GM23248 (cell line): Measurements from ENCODE around the gene F10. TPM values are rescaled to one million over a fixed set of nuclear protein-coding genes. Genes with fewer than 3 reads are reported as not detected.

Experiments
- DNase-seq: peaks from one replicate; pipeline ENCODE4 v3.0.0-alpha.2; 2015
- H2AFZ ChIP-seq: fragments of 200-600 bp; sonication (generic); 2 replicates; pipeline ENCODE4 v1.6.1; 2016; ENCODE audit warnings: antibody characterized with exemption
- H3F3A ChIP-seq: fragments of 200-600 bp; sonication (generic); 2 replicates; pipeline ENCODE4 v1.6.1; 2016; ENCODE audit warnings: mild to moderate bottlenecking, antibody characterized with exemption, mixed run types; ENCODE audit not compliant: insufficient read depth
- H3K27ac ChIP-seq: fragments of 200-600 bp; sonication (generic); 2 replicates; pipeline ENCODE4 v1.5.1; 2016; ENCODE audit warnings: mild to moderate bottlenecking
- H3K27me3 ChIP-seq: fragments of 200-600 bp; sonication (generic); replicated peaks from 2 replicates; pipeline ENCODE4 v1.6.1; 2016; ENCODE audit warnings: mild to moderate bottlenecking; ENCODE audit not compliant: insufficient read depth
- H3K36me3 ChIP-seq: fragments of 200-600 bp; sonication (generic); 2 replicates; pipeline ENCODE4 v1.6.1; 2016; ENCODE audit warnings: low read depth, mild to moderate bottlenecking
- H3K4me1 ChIP-seq: fragments of 200-600 bp; sonication (generic); 2 replicates; pipeline ENCODE4 v1.6.1; 2016; ENCODE audit warnings: mild to moderate bottlenecking; ENCODE audit not compliant: insufficient read depth
- H3K4me2 ChIP-seq: fragments of 200-600 bp; sonication (generic); one replicate; pipeline ENCODE4 v1.6.1; 2016; ENCODE audit warnings: mild to moderate bottlenecking; ENCODE audit not compliant: unreplicated experiment
- H3K4me3 ChIP-seq: fragments of 200-600 bp; sonication (generic); 2 replicates; pipeline ENCODE4 v1.5.1; 2016; ENCODE audit warnings: mild to moderate bottlenecking
- H3K79me2 ChIP-seq: fragments of 200-600 bp; sonication (generic); 2 replicates; pipeline ENCODE4 v1.6.1; 2016; ENCODE audit warnings: mild to moderate bottlenecking; ENCODE audit not compliant: insufficient read depth
- H3K9ac ChIP-seq: fragments of 200-600 bp; sonication (generic); 2 replicates; pipeline ENCODE4 v1.6.1; 2016; ENCODE audit warnings: mild to moderate bottlenecking
- H3K9me2 ChIP-seq: fragments of 200-600 bp; sonication (generic); 2 replicates; pipeline ENCODE4 v1.6.1; 2016; ENCODE audit warnings: mixed run types, mild to moderate bottlenecking, moderate library complexity; ENCODE audit not compliant: insufficient read depth
- H3K9me3 ChIP-seq: fragments of 200-600 bp; sonication (generic); one replicate; pipeline ENCODE4 v1.6.1; 2017; ENCODE audit warnings: low read depth
- H4K20me1 ChIP-seq: fragments of 200-600 bp; sonication (generic); 2 replicates; pipeline ENCODE4 v1.6.0; 2016; ENCODE audit not compliant: insufficient read depth
- EZH2 ChIP-seq: fragments of 200-600 bp; sonication (generic); IDR thresholded peaks from 2 replicates; pipeline ENCODE4 v1.6.1; 2018; ENCODE audit warnings: antibody characterized with exemption, mild to moderate bottlenecking; ENCODE audit not compliant: insufficient read depth, poor library complexity, severe bottlenecking
- EZH2phosphoT487 ChIP-seq: fragments of 200-600 bp; sonication (generic); IDR thresholded peaks from 2 replicates; pipeline ENCODE4 v1.6.1; 2018; ENCODE audit warnings: antibody characterized with exemption, moderate library complexity, mild to moderate bottlenecking, low read depth; ENCODE audit not compliant: insufficient read depth
- WGBS, 2 experiments: methylation state at CpG; one replicate each; pipeline ENCODE4 v1.1.6; 2015 to 2017; ENCODE audit warnings: low lambda C conversion rate in 2 of 2, low coverage in 1 of 2; ENCODE audit errors: missing lambda C conversion rate in 2 of 2; 5-methylcytosine and 5-hydroxymethylcytosine counted together
- in situ Hi-C: fragments of 300-500 bp; cut with MboI; formaldehyde crosslinking; loops from 2 replicates; pipeline ENCODE4 v1.15.0; 2020
- polyA plus RNA-seq: library from polyadenylated mRNA; unstranded; fragments of >200 nt; fragmentation: Nextera tagmentation; extraction: Ambion mirVana; gene quantifications from 2 replicates; pipeline ENCODE4 v1.2.1, GENCODE V29; 2016
- total RNA-seq: library from RNA; depleted of rRNA; stranded (reverse); fragments of >200 nt; shearing (Covaris generic); gene quantifications from 2 replicates; pipeline ENCODE4 v1.2.3, GENCODE V29; 2014

F10 gene
- total and polyA plus RNA-seq, 2 experiments from 2014 or later = 7.8 to 9.1 TPM

DNA sequence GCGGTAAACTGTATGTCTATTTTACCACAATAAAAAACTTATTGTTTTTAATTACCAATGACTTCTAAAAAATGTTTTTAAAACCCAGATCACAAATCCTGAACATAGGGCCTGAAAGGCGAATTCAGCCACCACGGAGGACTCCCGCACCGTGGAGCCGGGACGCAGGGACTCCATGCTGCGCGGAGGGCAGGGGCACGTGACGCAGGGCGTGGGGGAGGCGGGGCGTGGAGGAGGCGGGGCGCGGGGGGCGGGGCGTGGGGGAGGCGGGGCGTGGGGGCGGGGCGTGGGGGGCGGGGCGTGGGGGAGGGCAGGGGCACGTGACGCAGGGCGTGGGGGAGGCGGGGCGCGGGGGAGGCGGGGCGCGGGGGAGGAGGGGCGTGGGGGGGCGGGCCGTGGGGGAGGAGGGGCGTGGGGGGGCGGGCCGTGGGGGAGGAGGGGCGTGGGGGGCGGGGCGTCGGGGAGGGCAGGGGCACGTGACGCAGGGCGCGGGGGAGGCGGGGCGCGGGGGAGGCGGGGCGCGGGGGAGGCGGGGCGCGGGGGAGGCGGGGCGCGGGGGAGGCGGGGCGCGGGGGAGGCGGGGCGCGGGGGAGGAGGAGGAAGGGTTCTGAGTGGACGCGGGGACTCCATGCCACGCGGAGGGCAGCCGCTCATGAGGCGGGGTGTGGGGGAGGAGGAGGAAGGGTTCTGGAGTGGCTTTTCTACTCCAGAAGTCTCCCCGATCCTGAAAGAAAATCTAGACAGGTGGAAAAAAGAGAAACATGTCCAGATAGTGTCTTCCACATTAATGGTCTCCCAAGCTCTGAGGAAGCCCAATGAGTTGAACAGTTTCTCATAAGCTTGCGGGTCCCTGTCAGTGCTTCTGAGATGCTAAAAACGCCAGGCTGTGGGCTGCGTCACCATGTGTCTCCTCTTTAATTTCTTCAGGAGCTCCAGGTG, 31.5 kb downstream of the F10 start:
- no peaks in the 10 kb centered on the region for H3K79me2 ChIP-seq
- H3K9me3 ChIP-seq = no peaks in the 10 kb centered on the region
- peaks cover 4% of the 10 kb centered on the region; the same call in 1 of the 2 replicates for H3K4me1 ChIP-seq
- no peaks in the 10 kb centered on the region for H3K36me3 ChIP-seq
- H3K9ac ChIP-seq = peak overlapping the region; percentile 68
- no peaks in the 10 kb centered on the region for H3K9me2 ChIP-seq
- H2AFZ ChIP-seq = peak overlapping the region; percentile 93
- peak overlapping the region; percentile 92 for H3K4me2 ChIP-seq
- in situ Hi-C loops = no loop called here
- peak overlapping the region; percentile 68 for H3K4me3 ChIP-seq
- H3K27ac ChIP-seq = peak overlapping the region; percentile 35
- 10 to 12% methylated on average over 19 to 58 of the region's 76 CpGs for WGBS, 2 experiments
- H3F3A ChIP-seq = peaks cover 8% of the 10 kb centered on the region; the same call in 1 of the 2 replicates
- no peaks in the 10 kb centered on the region for H4K20me1 ChIP-seq
- no peaks in the 10 kb centered on the region for H3K27me3 ChIP-seq
- DNase-seq = peak; percentile 81
- TF ChIP-seq EZH2 (no peak), EZH2phosphoT487 (no peak)

GRCh38 chr13:113155201-113155600, 32.6 kb downstream of the F10 start:
- Histone ChIP-seq H3K4me3 (no peak overlapping the region), H3F3A (peaks cover 8% of the 10 kb centered on the region; the same call in 1 of the 2 replicates), H2AFZ (no peak overlapping the region), H3K4me2 (no peak overlapping the region), H3K9ac (no peak overlapping the region), H3K27ac (no peak overlapping the region), H3K79me2 (no peaks in the 10 kb centered on the region), H3K9me2 (no peaks in the 10 kb centered on the region), H3K4me1 (peaks cover 4% of the 10 kb centered on the region; the same call in 1 of the 2 replicates), H4K20me1 (no peaks in the 10 kb centered on the region), H3K36me3 (no peaks in the 10 kb centered on the region), H3K9me3 (no peaks in the 10 kb centered on the region), H3K27me3 (no peaks in the 10 kb centered on the region)
- TF ChIP-seq EZH2 (no peak), EZH2phosphoT487 (no peak)
- in situ Hi-C loops = no loop called here
- WGBS, 2 experiments = 99% methylated on average over 3 of the region's 3 CpGs
- peak; percentile 15 for DNase-seq

DNA sequence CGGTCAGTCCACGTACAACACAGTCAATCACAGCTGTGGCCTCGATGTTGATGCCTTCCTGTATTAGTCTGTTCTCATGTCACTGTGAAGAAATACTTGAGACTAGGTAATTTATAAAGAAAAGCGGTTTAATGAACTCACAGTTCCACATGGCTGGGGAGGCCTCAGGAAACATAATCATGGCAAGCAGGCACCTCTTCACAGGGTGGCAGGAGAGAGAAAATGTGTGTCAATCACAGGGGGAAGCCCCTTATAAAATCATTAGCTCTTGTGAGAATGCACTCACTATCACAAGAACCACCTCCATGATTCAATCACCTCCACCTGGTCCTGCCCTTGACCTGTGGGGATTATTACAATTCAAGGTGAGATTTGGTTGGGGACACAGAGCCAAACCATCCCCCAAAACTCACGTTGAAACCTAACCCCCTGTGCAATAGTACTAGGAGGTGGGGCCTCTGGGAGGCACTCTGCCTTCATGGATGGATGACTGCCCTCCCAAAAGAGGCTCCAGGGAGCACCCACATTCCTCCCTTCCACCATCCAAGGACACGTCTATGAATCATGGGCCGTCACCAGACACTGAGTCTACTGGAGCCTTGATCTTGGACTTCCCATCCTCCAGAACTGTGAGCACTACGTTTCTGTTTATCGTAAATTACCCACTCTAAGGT, 33.5 kb downstream of the F10 start:
- Histone ChIP-seq H3K36me3 (no peaks in the 10 kb centered on the region), H3K9me2 (no peaks in the 10 kb centered on the region), H3F3A (peaks cover 8% of the 10 kb centered on the region; the same call in 1 of the 2 replicates), H4K20me1 (no peaks in the 10 kb centered on the region), H3K9me3 (no peaks in the 10 kb centered on the region), H3K79me2 (no peaks in the 10 kb centered on the region), H3K4me3 (no peak overlapping the region), H3K27me3 (no peaks in the 10 kb centered on the region; the same call in 1 of the 2 replicates), H2AFZ (no peak overlapping the region), H3K4me2 (no peak overlapping the region), H3K4me1 (peaks cover 4% of the 10 kb centered on the region; the same call in 1 of the 2 replicates), H3K27ac (no peak overlapping the region), H3K9ac (no peak overlapping the region)
- TF ChIP-seq EZH2 (no peak), EZH2phosphoT487 (no peak)
- in situ Hi-C loops = no loop called here
- WGBS, 2 experiments = 72 to 80% methylated on average over 9 of the region's 9 CpGs
- peak; percentile 33 for DNase-seq

- H2AFZ ChIP-seq = no peak overlapping the region
- 59 to 60% methylated on average over 12 of the region's 12 CpGs for WGBS, 2 experiments
Measured at GRCh38 chr13:113157206-113157928, 34.8 kb downstream of the F10 start.

More at GRCh38 chr13:113157206-113157928, 34.8 kb downstream of the F10 start:
- Histone ChIP-seq H3K9me3 (no peaks in the 10 kb centered on the region), H3K9ac (no peak overlapping the region), H3K36me3 (no peaks in the 10 kb centered on the region), H3F3A (peaks cover 8% of the 10 kb centered on the region; the same call in 1 of the 2 replicates), H3K4me3 (no peak overlapping the region), H3K27ac (no peak overlapping the region), H3K27me3 (no peaks in the 10 kb centered on the region; the same call in 1 of the 2 replicates), H3K4me2 (no peak overlapping the region), H3K79me2 (no peaks in the 10 kb centered on the region), H3K4me1 (peaks cover 3% of the 10 kb centered on the region; the same call in 1 of the 2 replicates), H4K20me1 (no peaks in the 10 kb centered on the region), H3K9me2 (no peaks in the 10 kb centered on the region)
- DNase-seq = no peak
- in situ Hi-C loops = no loop called here
- no peak for TF ChIP-seq EZH2phosphoT487
- TF ChIP-seq EZH2 = no peak
